ENCODE results near the gene ELOVL6.
A peak's percentile ranks its signal among the peaks of the same experiment; 100 is the strongest.
"Not testable (repeated sequence)": the region's sequence is repeated elsewhere in the genome, so short reads cannot be mapped to it uniquely, and the experiment has no call there.

ELOVL6 gene

DNA sequence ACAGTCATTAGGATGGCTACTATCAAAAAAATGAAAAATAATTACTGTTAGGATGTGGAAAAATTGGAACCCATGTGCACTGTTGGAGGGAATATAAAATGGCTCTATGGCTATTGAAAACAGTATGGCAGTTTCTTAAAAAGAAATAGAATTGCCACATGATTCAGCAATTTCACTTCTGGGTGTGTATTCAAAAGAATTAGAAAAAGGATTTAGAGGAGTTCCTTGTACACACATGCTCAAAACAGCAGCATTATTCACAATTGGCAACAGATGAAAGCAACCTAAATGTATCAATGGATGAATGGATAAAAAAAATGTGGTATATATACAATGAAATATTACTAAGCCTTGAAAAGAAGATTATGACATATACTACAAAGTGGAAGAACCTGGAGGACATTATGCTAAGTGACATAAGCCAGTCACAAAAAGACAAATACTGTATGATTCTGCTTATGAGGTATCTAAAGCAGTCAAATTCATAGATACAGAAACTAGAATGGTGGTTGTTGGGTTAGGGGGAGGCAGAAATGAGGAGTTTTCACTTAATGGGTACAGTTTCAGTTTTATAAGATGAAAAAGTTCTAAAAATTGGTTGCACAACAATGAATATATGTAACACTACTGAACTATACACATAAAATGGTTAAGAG lies 123.2 kb downstream of the ELOVL6 start:
- no peak for DNase-seq (ENCODE audit: low read depth)

DNA sequence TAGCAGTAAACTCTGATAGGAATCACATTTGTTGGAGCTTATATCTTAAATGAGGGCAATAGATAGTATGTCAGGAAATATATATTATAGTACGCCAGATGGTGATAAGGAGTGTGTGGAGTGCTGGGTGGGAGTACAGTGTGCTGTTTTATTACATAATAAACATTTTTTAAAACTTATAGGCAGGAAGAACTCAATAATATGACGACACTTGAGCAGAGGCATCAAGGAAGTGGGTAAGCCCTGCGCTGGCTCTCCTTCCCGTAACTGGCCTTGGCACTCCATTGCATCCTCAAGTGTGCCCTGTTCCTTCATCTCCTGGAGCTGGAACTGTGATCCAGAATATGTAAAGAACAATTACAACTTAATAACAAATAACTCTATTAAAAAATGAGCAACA lies 123.8 kb downstream of the ELOVL6 start:
- DNase-seq (ENCODE audit: low read depth), result no peak

DNA sequence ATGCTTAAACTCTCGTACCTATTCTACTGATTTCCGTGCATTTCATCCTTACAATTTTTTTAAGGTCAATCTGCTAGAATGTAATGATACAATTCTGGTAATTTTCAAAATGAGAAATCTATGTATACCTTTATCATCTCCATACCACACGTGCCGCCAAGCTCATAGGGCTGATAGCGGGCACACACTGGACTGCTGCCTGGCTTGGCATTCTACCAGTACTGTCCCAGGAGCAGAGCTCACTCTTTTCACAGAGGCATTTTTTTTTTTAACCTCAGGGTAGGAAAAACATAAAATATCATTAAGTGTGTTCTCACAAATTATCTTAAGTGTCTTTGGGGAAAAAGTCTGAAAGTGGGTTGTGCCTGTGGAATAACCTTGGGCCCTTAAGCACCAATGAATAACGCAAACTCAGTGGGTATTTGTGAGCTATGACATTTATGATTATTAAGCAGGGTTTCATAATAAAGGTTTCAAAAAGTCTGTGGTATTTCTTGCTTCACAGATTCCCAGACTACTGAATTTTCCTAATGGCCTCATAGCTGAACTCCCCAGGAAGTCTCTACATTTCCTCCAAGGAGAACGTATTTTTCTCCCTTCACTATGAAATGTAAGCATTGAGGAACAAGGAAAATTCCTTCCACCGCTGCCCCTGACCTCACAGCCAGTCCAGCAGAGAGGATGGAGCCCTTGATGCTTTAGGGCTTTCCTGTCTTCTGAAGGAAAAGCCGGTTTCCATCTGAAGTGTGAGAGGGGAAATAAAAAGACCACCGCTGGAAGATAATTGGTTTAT lies 125.2 kb downstream of the ELOVL6 start:
- DNase-seq (ENCODE audit: low read depth), result no peak

DNA sequence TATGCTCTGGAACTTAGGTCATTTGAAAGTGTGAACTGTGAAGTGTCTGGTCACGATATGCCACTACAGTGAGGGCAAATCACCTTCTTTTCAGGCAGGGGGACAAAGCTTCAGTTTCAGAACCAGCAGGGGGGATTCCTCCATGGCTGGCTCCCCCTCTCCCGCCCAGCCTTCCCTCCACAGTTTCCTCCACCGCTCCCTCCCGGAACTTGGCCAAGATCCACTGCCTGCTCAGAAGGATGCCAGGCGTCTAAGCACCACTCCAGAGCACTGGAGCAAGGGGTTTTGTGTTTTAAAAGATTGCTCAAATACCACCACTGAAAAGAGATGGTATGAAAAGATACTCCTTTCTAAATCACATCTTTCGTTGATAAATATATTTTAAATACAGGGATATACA lies 126.9 kb downstream of the ELOVL6 start:
- no peak for DNase-seq (ENCODE audit: low read depth)

DNA sequence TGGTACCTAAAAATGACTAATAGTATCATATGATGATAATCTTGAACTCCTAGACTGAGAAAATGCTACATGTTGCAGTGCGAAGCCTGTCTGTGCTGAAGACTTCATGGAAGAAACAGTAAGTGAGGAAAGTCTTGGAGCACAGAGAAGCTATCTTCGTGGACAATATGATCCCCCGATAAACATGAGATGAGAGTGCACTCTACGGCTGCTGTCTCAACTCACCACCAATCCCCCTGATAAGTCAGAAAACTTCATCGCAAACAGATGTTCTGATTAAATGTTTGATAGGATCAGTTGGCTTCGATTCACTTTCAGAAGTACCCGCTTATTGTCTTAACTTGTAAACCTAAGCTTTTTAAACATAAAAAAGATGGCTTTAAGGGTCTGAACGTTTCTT lies 130.2 kb downstream of the ELOVL6 start:
- DNase-seq (ENCODE audit: low read depth), result no peak

DNA sequence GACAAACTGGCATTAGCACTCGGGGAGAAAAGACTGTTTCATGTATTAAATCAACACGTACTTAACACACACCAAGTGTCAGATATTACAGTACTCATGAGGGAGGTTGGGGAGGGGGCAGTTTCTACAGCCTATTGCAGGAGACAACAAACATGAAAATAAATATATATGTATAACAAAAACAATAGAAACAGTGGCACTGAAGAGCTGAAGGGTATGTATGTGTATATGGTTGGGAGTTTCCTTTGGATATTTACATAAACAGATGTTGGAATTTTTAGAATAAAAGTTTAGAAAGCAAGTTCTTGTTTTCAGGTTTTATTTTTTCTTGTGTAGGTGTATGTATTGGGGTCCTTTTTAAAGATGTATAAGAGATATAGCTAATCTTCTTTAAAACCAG lies 133.5 kb downstream of the ELOVL6 start:
- no peak for DNase-seq (ENCODE audit: low read depth)

DNA sequence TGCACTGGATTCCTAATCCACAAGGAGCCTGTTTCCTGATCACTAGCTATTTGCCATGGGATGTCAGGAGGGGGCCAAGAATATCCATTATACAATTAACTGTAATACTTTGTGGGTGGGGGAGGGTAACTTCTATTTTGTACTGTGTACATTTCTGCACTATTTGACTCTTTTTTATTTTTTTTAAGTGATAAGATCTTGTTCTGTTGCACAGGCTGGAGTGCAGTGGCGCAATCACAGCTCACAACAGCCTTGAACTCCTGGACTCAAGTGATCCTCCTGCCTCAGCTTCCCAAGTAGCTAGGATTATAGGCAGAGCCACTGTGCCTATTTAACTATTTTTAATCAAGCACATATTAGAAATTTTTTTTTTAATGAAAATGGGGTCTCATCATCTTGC lies 134.1 kb downstream of the ELOVL6 start:
- DNase-seq (ENCODE audit: low read depth), result no peak

DNA sequence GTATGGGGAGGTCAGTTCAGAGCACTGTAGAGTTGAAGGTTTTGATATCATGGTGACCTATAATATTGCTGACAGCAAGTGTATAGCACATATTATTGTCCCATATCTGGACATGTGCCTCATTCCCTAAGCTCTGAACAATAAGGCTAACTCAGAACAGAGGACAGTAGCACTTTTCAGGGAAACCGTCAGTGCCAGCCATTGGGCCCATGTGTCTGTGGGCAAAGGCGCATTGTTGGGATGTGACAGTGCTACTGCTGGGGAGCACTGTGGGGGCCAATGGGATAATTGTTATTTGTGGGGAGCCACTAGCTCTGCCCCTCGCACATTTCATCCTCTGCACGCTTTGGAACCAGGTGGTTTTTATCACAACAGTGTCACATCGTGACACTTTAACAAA lies 136.2 kb downstream of the ELOVL6 start:
- no peak for DNase-seq (ENCODE audit: low read depth)

DNA sequence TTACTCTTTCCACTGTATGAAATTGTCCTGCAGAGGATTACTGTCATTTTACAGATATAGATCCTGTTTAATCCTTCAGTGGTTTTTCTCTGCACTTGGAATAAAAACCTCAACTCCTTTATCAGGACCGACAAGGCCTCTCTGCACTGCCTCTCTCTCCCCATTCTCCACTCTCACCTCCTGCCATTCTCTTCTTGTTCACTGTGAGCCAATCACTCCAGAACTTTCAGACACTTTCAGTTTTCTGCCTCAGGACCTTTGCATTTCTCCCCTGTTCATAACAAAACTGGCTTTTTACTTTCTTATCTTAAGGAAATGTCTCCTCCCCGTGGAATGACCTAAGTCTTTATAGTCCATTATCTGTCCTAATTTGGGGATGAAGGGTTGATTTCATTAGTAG lies 137.3 kb downstream of the ELOVL6 start:
- DNase-seq (ENCODE audit: low read depth), result no peak

DNA sequence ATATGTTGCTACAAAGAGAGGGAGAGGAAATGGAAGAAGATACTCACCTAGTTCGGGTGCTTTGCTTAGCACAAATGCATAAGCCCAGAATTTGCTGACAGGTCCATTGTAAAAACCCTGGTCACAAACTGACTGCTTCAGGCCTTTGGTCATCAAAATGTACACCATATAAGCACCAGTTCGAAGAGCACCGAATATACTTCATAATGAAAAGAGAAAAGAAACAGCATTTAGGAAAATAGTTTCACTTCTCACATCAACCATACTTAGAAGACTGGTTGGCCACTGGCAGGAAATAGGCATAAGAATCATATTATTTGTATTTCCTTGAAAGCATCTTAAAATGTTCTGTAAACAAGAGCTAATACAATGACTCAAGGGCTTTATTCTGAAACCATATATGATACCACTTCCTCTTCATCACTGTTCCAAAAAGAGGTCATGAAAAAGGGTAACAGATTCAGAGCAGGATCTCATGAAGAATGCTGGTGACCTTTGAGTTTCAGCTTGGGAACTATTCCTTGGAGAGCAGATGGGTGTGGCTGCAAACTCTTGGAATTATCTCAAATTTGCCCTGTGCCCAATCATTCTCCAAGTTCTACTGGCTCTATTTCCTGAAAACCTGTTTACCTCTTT lies 138.7 kb downstream of the ELOVL6 start:
- no peak for DNase-seq (ENCODE audit: low read depth)

DNA sequence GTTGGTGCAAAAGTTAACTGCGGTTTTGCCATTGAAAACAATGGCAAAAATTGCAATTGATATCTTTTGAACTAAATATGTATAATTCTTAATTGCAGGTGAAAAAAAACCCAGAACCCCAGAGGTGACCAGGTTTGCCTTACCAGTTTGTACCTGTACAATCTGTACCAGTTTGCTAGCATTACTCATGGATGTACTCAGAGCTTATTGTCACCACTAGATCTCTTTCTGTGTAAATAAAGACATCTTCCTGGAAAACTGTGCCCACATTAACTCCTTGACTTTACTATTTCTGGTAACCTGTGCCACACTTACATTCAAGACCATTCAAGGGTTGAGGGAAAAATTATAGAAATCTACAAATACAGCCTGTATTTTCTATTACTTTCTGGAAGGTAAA lies 139.7 kb downstream of the ELOVL6 start:
- no peak for DNase-seq (ENCODE audit: low read depth)

DNA sequence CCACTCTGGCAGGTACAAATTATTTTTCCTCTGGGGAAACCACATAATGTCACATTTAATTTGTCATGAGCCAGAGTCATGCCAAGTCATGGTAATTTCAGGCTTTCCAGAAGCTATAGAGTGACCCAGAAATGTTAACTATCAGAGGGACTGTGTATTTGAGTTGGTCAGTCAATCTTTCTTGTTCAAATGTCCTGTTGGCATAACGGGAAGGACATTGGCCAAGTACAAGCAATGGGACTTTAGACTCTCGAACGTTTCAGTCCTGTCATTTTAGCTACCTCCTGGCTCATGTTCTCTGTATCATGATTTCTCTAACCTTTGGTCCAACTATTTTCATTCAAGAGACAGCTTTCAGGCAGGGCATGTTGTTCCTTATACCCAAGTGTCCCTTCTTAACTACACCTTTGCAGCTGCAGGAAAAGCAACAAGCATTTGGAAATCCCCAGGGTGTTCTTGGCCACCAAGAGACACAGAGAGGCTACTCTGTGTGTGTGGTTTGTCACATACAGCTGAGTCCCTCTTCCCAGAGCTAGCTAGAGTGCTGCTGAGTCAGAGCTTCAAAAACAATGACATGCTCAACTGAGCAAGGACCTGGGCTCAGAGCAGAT lies 143.2 kb downstream of the ELOVL6 start:
- no peak for DNase-seq (ENCODE audit: low read depth)

DNA sequence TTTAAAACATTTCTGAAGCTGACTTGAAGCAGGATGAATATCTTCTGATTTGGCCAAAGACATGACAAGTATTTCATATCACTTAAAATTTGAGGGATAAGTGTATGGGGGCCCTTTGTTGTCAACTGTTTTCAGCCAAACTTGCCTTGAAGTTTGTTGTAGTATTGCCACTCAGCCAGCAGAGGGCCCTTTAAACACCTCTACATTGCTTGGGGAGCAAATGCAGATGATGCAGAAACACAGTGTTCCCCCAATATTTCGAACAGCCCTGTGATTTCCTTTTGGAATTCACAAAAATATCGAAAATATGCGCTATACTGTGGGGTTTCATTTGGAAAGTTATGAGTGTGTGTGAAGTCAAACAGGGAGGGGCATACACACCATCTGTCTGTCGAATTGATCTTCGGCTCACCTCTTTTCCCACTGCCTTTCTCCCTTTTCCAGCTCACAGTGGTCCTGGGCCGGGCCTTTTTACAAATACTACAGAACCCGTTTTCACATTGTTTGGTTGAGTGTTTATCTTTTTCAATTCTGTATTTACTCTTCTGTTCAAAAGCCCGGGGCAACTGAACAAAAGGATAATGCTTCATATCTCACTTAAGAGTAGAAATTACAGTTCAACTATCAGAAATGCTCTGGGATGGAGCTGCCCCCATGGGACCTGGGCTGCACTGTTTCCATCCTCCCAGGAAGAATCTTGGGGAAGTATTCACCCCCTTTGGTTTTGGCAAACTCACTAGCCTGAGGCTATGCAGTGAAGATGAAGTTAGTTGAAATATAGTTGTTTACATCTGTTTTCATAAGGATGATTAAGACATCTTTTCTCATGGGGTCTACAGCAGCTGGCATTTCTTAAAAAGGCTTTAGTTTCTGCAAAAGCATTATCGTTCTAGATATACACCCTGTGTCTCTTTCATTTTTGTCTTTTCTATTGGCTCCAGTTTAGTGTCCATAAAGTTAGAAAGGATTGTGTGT lies 148.2 kb downstream of the ELOVL6 start:
- peak; percentile 23 for DNase-seq (ENCODE audit: low read depth)

DNA sequence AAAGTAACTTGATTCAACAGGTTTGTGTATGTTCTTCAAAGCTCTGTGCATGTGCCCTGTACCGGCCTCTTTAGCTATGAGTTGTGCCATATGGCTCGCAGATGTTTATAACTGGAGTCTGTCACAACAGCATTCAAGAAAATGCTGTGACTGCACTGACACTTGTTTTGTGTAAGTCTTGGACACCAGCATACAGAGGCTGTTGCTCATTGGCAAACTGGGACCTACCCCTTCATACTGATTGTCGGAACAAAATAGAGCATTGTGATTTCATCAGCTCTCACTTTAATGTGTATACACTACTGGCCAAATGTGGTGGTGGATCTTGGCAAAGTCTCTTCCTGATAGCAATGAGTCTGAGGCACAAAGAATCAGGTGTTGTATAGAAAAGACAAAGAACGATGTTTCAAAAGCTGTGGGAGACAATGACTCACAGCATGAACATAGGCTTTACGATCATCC lies 151.8 kb downstream of the ELOVL6 start:
- DNase-seq (ENCODE audit: low read depth), result no peak

DNA sequence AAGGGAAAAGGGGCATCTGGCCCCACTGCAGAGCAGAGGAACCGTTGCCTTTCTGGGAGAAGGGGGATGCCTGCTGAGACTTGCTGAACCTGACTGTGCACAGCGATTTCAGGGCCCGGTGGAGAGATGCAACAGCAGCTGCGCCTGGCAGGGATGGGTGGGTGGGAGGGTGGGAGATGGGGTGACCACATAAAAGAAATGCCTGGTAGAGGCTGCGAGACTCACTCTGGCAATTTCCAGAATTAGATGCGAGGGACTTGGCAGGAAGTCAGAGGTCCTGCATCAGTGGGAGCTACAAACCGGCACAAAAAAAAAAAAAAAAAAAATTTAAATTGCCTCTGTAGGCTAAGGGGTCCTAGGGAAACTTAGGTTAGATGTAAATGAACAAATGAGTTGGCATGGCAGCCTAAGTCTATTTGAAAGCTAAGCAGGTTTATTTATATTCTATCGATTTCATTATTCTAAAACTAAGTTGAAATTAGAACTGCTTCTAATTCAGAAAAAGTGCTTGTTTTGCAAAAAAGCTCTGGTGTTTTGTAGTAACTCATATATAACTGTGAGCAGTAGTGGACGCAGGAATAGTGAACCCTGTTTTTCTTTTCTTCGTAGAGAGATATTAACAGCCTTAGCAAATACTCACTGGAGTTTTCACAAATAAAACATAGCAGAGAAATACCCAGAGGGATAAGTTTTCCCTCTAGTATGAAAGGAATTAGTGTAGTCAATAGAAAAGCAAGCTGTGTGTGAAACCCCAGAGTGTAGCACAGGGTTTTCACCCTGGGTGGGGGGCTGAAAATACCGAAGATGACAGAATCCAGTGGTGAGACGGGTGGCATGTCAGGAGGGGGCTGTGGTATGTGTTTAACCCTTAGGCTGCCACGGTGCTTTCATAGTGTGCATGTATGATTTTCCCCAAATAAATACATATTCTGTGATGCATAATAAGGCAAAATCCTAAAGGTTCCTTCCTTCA lies 155.6 kb downstream of the ELOVL6 start:
- DNase-seq (ENCODE audit: low read depth), result no peak

DNA sequence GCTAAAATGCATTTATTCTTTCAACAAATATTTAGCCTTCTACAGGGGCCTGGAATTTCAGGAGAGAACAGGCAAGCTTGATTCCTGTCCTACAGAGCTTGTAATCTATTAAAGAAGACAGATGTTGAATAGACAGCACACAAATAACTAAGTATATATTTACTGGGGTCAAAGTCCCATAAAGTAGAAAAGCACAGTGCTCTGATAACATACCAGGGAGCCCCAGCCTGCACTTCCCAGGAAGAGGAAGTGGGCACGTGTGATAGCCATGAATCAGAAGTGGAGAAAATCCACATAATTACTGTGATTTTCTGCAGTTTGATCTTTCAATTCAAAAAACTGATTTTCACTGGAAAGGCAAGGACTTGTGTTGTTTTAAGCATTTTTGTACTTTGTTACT lies 156.7 kb downstream of the ELOVL6 start:
- DNase-seq (ENCODE audit: low read depth), result no peak

DNA sequence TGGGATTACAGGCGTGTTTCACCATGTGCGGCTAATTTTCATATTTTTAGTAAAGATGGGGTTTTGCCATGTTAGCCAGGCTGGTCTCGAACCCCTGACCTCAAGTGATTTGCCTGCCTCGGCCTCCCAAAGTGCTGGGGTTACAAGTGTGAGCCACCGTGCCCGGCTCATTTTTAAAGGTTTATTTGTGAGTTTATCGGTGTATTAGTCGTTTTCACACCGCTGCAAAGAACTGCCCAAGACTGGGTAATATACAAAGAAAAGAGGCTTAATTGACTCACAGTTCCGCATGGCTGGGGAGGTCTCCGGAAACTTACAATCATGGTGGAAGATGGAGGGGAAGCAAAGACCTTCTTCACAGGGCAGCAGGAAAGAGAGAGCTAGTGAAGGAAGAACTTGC lies 159.3 kb downstream of the ELOVL6 start:
- DNase-seq (ENCODE audit: low read depth), result not testable (repeated sequence)

DNA sequence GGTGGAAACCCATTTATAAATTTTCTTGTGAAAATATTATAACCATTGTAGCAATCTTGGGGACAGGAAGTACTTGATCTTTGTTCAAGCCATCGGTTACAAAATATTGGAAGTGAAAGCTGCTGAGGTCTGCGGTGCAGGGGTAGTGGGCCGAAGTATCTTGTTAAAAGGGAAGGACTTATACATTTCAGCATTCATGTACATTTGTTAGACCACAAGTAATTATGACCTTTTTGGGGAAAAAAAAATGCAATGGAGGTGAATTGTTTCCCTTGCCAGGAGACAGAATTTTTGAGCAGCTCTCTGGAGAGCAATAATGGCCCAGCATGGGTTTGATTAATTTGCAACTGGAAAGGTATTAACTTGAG lies 164.4 kb downstream of the ELOVL6 start:
- DNase-seq (ENCODE audit: low read depth), result no peak

DNA sequence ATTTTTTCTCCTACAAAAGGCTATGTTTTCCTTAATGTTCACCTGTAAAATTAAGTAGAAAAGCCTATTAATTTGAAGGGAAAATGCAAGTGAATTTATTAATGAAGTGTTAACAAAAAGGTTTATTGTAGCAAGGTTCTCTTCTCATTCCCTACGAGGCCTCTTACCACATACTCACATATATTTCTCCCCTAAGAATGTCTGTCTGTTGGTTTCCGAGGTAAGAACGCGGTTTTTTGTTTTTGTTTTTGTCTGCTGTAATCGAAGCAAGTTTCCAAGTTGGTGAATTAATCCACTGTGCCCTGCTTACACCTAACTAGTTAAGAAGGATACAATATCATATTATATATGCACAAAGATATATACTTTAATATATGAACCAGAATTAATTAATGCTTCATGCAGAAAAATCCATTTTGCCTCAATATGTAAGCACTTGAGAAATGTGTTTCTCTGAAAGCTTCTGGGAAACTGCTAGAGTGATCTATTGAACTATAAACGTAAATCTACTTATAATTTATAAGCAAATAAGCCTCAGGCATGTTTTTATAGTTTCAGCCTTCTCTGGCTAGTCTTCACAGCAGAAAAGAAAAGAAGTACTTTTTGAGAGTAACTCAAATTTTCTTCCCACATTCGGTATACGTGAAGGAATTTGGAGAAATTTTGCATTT lies 164.9 kb downstream of the ELOVL6 start:
- DNase-seq (ENCODE audit: low read depth), result no peak

DNA sequence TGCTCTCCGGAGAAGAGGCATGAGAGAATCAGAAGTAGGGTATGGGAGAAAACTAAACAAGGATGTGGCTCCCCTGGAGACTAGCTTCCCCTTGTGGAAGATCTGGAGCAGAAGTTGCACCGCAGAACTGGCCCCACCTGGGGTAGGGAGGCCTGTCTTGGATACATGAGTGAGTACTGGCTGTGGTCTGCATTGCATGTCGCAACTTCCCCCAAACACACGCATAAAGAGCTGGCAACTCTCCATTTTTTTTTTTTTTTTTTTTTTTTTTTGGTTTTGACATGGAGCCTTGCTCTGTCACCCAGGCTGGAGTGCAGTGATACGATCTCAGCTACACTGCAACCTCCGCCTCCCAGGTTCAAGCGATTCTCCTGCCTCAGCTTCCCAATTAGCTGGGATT lies 165.8 kb downstream of the ELOVL6 start:
- DNase-seq (ENCODE audit: low read depth), result no peak
